ENCODE measurements around the gene SMYD3. TPM values are rescaled to one million over a fixed set of nuclear protein-coding genes. Genes with fewer than 3 reads are reported as not detected.

Gene SMYD3
- total and polyA plus RNA-seq, 2 experiments from 2014 or later = 30.8 to 68.5 TPM

- DNase-seq (ENCODE audit: low spot score) = no peak
- no peaks in the 10 kb centered on the region for H3K79me2 ChIP-seq
- 82% methylated on average over 7 of the region's 7 CpGs for WGBS (ENCODE audit: low lambda C conversion rate, missing lambda C conversion rate)
- TF ChIP-seq CTCF (IDR thresholded peaks at IDR 0.05; ENCODE audit: poor library complexity) (no peak), EZH2 (IDR thresholded peaks at IDR 0.05; ENCODE audit: borderline replicate concordance) (no peak), EZH2phosphoT487 (IDR thresholded peaks at IDR 0.05; ENCODE audit: low read depth, severe bottlenecking, unreplicated experiment) (no peak)
- no peaks in the 10 kb centered on the region for H3K36me3 ChIP-seq (replicated peaks; ENCODE audit: insufficient read depth, low read depth)
- no peak overlapping the region for H2AFZ ChIP-seq
- no peaks in the 10 kb centered on the region for H4K20me1 ChIP-seq (ENCODE audit: insufficient read depth, poor library complexity, severe bottlenecking)
- H3K4me1 ChIP-seq (ENCODE audit: insufficient read depth) = peaks cover 14% of the 10 kb centered on the region
- H3K4me3 ChIP-seq = no peak overlapping the region
- H3K9me2 ChIP-seq (replicated peaks; ENCODE audit: insufficient read depth) = no peaks in the 10 kb centered on the region
- H3K9me3 ChIP-seq (ENCODE audit: low read depth) = no peaks in the 10 kb centered on the region
- no peaks in the 10 kb centered on the region for H3K27me3 ChIP-seq
- H3K4me2 ChIP-seq = no peak overlapping the region
- peak overlapping the region; percentile 0 for H3K27ac ChIP-seq
Measured at GRCh38 chr1:246068619-246069509, 438.2 kb downstream of the SMYD3 start.

GRCh38 chr1:246068217-246068512 is 438.9 kb downstream of the SMYD3 start:
- no peak for DNase-seq (ENCODE audit: low spot score)
- Histone ChIP-seq H3K79me2 (no peaks in the 10 kb centered on the region), H3K9me2 (replicated peaks; ENCODE audit: insufficient read depth) (no peaks in the 10 kb centered on the region), H3K4me2 (no peak overlapping the region), H3K27me3 (no peaks in the 10 kb centered on the region), H3K36me3 (replicated peaks; ENCODE audit: insufficient read depth, low read depth) (no peaks in the 10 kb centered on the region), H3K4me3 (no peak overlapping the region), H3K9me3 (ENCODE audit: low read depth) (no peaks in the 10 kb centered on the region), H3K4me1 (ENCODE audit: insufficient read depth) (peaks cover 14% of the 10 kb centered on the region), H2AFZ (no peak overlapping the region), H3K27ac (peak overlapping the region; percentile 64), H4K20me1 (ENCODE audit: insufficient read depth, poor library complexity, severe bottlenecking) (no peaks in the 10 kb centered on the region)
- 59% methylated on average over 3 of the region's 3 CpGs for WGBS (ENCODE audit: low lambda C conversion rate, missing lambda C conversion rate)
- TF ChIP-seq EZH2 (IDR thresholded peaks at IDR 0.05; ENCODE audit: borderline replicate concordance) (no peak), EZH2phosphoT487 (IDR thresholded peaks at IDR 0.05; ENCODE audit: low read depth, severe bottlenecking, unreplicated experiment) (no peak), CTCF (IDR thresholded peaks at IDR 0.05; ENCODE audit: poor library complexity) (no peak)

DNA sequence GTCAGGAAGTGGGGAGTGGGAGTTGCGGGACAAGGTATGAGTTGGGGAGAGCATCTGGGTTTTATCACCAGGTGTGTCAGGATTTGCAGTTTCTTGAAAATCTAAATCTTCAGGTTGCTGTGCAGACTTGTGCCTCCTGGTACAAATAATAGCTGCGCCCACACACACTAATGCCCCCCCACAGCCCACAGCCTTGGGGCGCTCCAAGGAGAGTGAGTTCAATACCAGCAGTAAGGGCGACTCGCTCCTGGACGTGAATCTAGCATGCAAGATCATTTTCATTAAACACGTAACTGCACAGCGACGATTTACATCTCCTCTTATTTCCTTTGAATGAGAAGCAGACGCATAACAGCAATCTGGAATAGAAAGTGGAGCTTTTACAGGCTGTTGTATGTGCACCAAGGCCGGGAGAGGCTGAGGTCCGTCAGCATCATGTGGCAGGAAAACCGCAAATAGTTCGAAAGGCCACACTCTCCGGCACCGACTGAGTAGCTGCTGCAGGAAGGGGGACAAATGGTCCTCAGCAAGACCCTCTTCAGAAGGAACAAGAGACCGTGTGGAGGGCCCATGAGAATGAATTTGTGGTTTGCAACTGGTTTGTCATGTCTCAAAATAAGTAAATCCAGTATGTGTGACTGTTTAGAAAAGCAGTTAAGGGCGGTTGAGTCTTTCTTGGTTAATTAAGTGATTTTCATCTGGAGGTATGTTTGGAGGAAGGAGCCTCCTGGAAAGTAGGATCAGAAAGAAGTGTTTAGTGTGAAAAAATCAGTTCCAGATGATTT is 439.5 kb downstream of the SMYD3 start:
- H3K4me2 ChIP-seq = peak overlapping the region; percentile 65
- WGBS (ENCODE audit: low lambda C conversion rate, missing lambda C conversion rate) = 45% methylated on average over 18 of the region's 18 CpGs
- DNase-seq (ENCODE audit: low spot score) = no peak
- no peaks in the 10 kb centered on the region for H3K9me2 ChIP-seq (replicated peaks; ENCODE audit: insufficient read depth)
- H3K4me1 ChIP-seq (ENCODE audit: insufficient read depth) = peaks cover 14% of the 10 kb centered on the region
- peak overlapping the region; percentile 15 for H2AFZ ChIP-seq
- TF ChIP-seq CTCF (IDR thresholded peaks at IDR 0.05; ENCODE audit: poor library complexity) = no peak
- no peak for TF ChIP-seq EZH2 (IDR thresholded peaks at IDR 0.05; ENCODE audit: borderline replicate concordance)
- no peak for TF ChIP-seq EZH2phosphoT487 (IDR thresholded peaks at IDR 0.05; ENCODE audit: low read depth, severe bottlenecking, unreplicated experiment)
- no peak overlapping the region for H3K4me3 ChIP-seq
- H4K20me1 ChIP-seq (ENCODE audit: insufficient read depth, poor library complexity, severe bottlenecking) = no peaks in the 10 kb centered on the region
- no peaks in the 10 kb centered on the region for H3K9me3 ChIP-seq (ENCODE audit: low read depth)
- H3K27ac ChIP-seq = peak overlapping the region; percentile 64
- no peaks in the 10 kb centered on the region for H3K27me3 ChIP-seq
- no peaks in the 10 kb centered on the region for H3K79me2 ChIP-seq
- no peaks in the 10 kb centered on the region for H3K36me3 ChIP-seq (replicated peaks; ENCODE audit: insufficient read depth, low read depth)

All from hepatocyte (in vitro differentiated cells).